Breast epithelium (tissue), 3 donors: Measurements from ENCODE around the gene ARX.

Experiments used
- POLR2A ChIP-seq: fragments of 450-650 bp; IDR thresholded peaks from one replicate; pipeline ENCODE4 v1.6.1; 2016; ENCODE audit warnings: antibody characterized with exemption, mild to moderate bottlenecking, moderate library complexity
- POLR2AphosphoS5 ChIP-seq, 3 donors: sonication (generic); formaldehyde crosslinking; IDR thresholded peaks; one replicate each; pipeline ENCODE4 v1.6.1; 2017; ENCODE audit warnings: antibody characterized with exemption in 3 of 3
- TF ChIP-seq, protein P1 (sequence below), 3 donors: fragments of 450-650 bp; IDR thresholded peaks; one replicate each; pipeline ENCODE4 v1.5.1; 2016 to 2017; ENCODE audit warnings: antibody characterized with exemption in 3 of 3, mild to moderate bottlenecking in 3 of 3, moderate library complexity in 3 of 3

DNA sequence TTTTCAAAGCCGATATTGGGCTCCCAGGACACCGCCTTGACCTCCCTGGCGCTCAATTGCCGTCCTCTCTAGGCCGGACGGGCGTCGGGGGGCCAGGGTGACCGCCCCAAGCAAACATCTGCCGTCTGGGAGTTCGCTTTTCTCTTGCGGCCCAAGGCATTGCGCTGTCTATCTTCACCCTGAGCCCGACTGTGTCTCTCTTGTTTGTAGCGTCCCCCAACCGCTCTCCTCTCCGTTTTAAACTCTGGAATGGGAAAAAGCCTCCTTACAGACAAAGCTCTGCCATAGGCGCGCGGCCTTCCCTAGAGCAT lies 551 bp upstream of the ARX start:
- TF ChIP-seq, protein P1, sequence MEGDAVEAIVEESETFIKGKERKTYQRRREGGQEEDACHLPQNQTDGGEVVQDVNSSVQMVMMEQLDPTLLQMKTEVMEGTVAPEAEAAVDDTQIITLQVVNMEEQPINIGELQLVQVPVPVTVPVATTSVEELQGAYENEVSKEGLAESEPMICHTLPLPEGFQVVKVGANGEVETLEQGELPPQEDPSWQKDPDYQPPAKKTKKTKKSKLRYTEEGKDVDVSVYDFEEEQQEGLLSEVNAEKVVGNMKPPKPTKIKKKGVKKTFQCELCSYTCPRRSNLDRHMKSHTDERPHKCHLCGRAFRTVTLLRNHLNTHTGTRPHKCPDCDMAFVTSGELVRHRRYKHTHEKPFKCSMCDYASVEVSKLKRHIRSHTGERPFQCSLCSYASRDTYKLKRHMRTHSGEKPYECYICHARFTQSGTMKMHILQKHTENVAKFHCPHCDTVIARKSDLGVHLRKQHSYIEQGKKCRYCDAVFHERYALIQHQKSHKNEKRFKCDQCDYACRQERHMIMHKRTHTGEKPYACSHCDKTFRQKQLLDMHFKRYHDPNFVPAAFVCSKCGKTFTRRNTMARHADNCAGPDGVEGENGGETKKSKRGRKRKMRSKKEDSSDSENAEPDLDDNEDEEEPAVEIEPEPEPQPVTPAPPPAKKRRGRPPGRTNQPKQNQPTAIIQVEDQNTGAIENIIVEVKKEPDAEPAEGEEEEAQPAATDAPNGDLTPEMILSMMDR (IDR thresholded peaks at IDR 0.05), result no peak
- TF ChIP-seq POLR2AphosphoS5 (IDR thresholded peaks at IDR 0.05) (no peak), POLR2A (no peak)
